H1 (cell line): Measurements from ENCODE around the gene DDX50. TPM values are rescaled to one million over a fixed set of nuclear protein-coding genes. Genes with fewer than 3 reads are reported as not detected.

Experiments
- ASH2L ChIP-seq: fragments of 200-600, 300-600 bp; sonication (generic); IDR thresholded peaks from one replicate; pipeline ENCODE4 v1.7.1; 2017; ENCODE audit warnings: low read length
- ATF2 ChIP-seq: IDR thresholded peaks from 2 replicates; pipeline ENCODE4 v1.6.1; 2012; ENCODE audit warnings: low read length, inconsistent platforms
- BCL11A ChIP-seq, 2 experiments: IDR thresholded peaks; one replicate each; pipeline ENCODE4 v1.6.1; 2011; ENCODE audit warnings: low read depth in 2 of 2, low read length in 2 of 2, mild to moderate bottlenecking in 2 of 2
- BRCA1 ChIP-seq: IDR thresholded peaks from 2 replicates; pipeline ENCODE4 v1.6.1; 2012; ENCODE audit warnings: low read depth, low read length, improper control_type of control experiment
- CBX8 ChIP-seq: fragments of 300-800, 300-1000 bp; sonication (generic); IDR thresholded peaks from 2 replicates; pipeline ENCODE4 v1.7.1; 2016; ENCODE audit warnings: low read depth, low read length, borderline replicate concordance
- CHD2 ChIP-seq: IDR thresholded peaks from 2 replicates; pipeline ENCODE4 v1.6.1; 2012; ENCODE audit warnings: low read length, improper control_type of control experiment
- CTBP2 ChIP-seq: IDR thresholded peaks from 2 replicates; pipeline ENCODE4 v1.7.0; 2011; ENCODE audit warnings: borderline replicate concordance, mild to moderate bottlenecking, moderate library complexity, mixed read lengths, low read length; ENCODE audit not compliant: insufficient read depth, insufficient read length
- CTCF ChIP-seq, 3 experiments: IDR thresholded peaks; 1 replicate in 2 of 3; 2 replicates in 1 of 3; pipeline versions ENCODE4 v1.5.1 to v1.6.1; 2011; ENCODE audit warnings: low read length in 3 of 3, mild to moderate bottlenecking in 3 of 3, inconsistent platforms in 2 of 3, low read depth in 1 of 3, moderate library complexity in 1 of 3; ENCODE audit not compliant: insufficient read depth in 1 of 3; ENCODE audit errors: control extremely low read depth in 1 of 3
- E2F6 ChIP-seq: IDR thresholded peaks from 2 replicates; pipeline ENCODE4 v1.6.1; 2012; ENCODE audit warnings: inconsistent platforms
- GTF2F1 ChIP-seq: IDR thresholded peaks from 2 replicates; pipeline ENCODE4 v1.6.1; 2012; ENCODE audit warnings: low read depth, low read length, improper control_type of control experiment, borderline replicate concordance
- KDM1A ChIP-seq: fragments of 200-600, 300-600 bp; sonication (generic); IDR thresholded peaks from 2 replicates; pipeline ENCODE4 v1.7.1; 2016; ENCODE audit warnings: mild to moderate bottlenecking, low read length, borderline replicate concordance
- KDM5A ChIP-seq: fragments of 200-600 bp; IDR thresholded peaks from 2 replicates; pipeline ENCODE4 v1.7.1; 2012; ENCODE audit warnings: mild to moderate bottlenecking, low read length, inconsistent platforms, mixed read lengths
- RNF2 ChIP-seq: fragments of 200-900, 300-1000 bp; sonication (generic); IDR thresholded peaks from 2 replicates; pipeline ENCODE4 v1.7.1; 2016; ENCODE audit warnings: borderline replicate concordance, low read depth, mild to moderate bottlenecking, antibody characterized with exemption, low read length; ENCODE audit not compliant: poor library complexity, severe bottlenecking; ENCODE audit errors: missing control alignments
- RXRA ChIP-seq: IDR thresholded peaks from 2 replicates; pipeline ENCODE4 v1.6.1; 2011; ENCODE audit warnings: low read depth, mild to moderate bottlenecking, low read length, moderate library complexity; ENCODE audit not compliant: insufficient read depth
- SIRT6 ChIP-seq: IDR thresholded peaks from one replicate; pipeline ENCODE4 v1.7.1; 2012; ENCODE audit warnings: low read length, inconsistent platforms
- SIX5 ChIP-seq: IDR thresholded peaks from 2 replicates; pipeline ENCODE4 v1.6.1; 2011; ENCODE audit warnings: mild to moderate bottlenecking, low read depth, low read length
- TAF1 ChIP-seq: IDR thresholded peaks from 2 replicates; pipeline ENCODE4 v1.6.1; 2011; ENCODE audit warnings: mild to moderate bottlenecking, low read depth, low read length
- USF2 ChIP-seq: IDR thresholded peaks from 2 replicates; pipeline ENCODE4 v1.6.1; 2011; ENCODE audit warnings: low read length, improper control_type of control experiment
- polyA plus RNA-seq, 7 experiments: library from polyadenylated mRNA; depleted of rRNA in 3 of 7; stranded (reverse) in 5 of 7; unstranded in 2 of 7; fragments of >200 nt in 5 of 7; fragments of 200-250 nt in 2 of 7; gene quantifications; 1 replicate in 5 of 7; 2 replicates in 1 of 7; 4 replicates in 1 of 7; pipeline versions ENCODE4 v1.2.1 to v1.2.3, GENCODE V29; 2011 to 2013; ENCODE audit warnings: missing spikeins in 2 of 7, mixed read lengths in 2 of 7
- total RNA-seq: library from RNA; stranded (reverse); fragmentation: NEBNext Ultra II Directional; extraction: Animal tissue kit (Norgen Biotek cat#: 25700); gene quantifications from 2 replicates; pipeline ENCODE4 v1.2.1, GENCODE V29; 2021

The DDX50 gene
- total and polyA plus RNA-seq, 2 of the 8 experiments (the other 6 are each of a cell fraction or from before 2014, with no cell fraction given): 20.0 to 36.5 TPM

- TF ChIP-seq ATF2 (no peak), ASH2L (peak; percentile 53), BRCA1 (no peak), GTF2F1 (peak; percentile 75; the same call in 1 of the 2 replicates), TAF1 (peak; percentile 82), SIRT6 (no peak), CTBP2 (no peak), RNF2 (no peak), SIX5 (no peak), RXRA (no peak), CHD2 (no peak), USF2 (0 out of 2 replicates have a peak, but pooled peaks have one; percentile 11), CBX8 (no peak), E2F6 (peak; percentile 59), KDM5A (no peak), BCL11A (IDR thresholded peaks at IDR 0.05; ENCODE audit: low read depth in 2 of 2, low read length in 2 of 2) (no peak), CTCF (IDR thresholded peaks at IDR 0.05; ENCODE audit: control extremely low read depth in 1 of 3, insufficient read depth in 1 of 3, low read depth in 1 of 3, low read length in 3 of 3) (peak in 2 of 3 experiments; percentile 36 to 73; a peak in 3 of 4 replicates), KDM1A (no peak)
Observed at GRCh38 chr10:68955832-68956532, 54.9 kb downstream of the DDX50 start, which contains the start of gene DDX21 (continued).
